Retinal pigment epithelial cell (primary cell): Measurements from ENCODE around the gene PITPNC1.

Experiments
- DNase-seq: peaks from one replicate; pipeline ENCODE4 v3.0.0-alpha.2; 2010; ENCODE audit warnings: low read depth
- H3K4me3 ChIP-seq: 2 replicates; pipeline ENCODE4 v1.5.1; 2011; ENCODE audit warnings: mild to moderate bottlenecking, low read length, control low read depth, moderate library complexity
- TF ChIP-seq, protein P1 (sequence below): conservative IDR thresholded peaks from 2 replicates; pipeline ENCODE4 v1.5.1; 2011; ENCODE audit warnings: low read depth, low read length, control low read depth, inconsistent platforms

The PITPNC1 gene

DNA sequence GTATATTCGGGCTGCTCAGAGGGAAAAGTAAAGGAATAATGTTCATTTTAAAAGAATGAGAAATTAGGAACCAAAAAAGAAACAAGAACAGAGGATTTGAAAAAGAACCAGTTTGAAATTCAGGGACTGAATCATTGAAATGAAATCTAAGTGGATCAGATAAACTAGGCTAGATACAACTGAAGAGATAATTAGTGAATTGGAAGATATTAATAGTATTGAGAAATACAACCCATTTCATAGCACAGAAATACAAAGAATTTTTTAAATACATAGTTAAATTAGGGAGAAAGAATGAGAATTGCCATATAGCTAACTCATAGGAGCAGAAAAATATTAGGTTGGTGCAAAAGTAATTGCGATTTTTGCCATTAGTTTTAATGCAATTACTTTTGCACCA is 223.3 kb downstream of the PITPNC1 start:
- no peak overlapping the region for H3K4me3 ChIP-seq
- TF ChIP-seq, protein P1, sequence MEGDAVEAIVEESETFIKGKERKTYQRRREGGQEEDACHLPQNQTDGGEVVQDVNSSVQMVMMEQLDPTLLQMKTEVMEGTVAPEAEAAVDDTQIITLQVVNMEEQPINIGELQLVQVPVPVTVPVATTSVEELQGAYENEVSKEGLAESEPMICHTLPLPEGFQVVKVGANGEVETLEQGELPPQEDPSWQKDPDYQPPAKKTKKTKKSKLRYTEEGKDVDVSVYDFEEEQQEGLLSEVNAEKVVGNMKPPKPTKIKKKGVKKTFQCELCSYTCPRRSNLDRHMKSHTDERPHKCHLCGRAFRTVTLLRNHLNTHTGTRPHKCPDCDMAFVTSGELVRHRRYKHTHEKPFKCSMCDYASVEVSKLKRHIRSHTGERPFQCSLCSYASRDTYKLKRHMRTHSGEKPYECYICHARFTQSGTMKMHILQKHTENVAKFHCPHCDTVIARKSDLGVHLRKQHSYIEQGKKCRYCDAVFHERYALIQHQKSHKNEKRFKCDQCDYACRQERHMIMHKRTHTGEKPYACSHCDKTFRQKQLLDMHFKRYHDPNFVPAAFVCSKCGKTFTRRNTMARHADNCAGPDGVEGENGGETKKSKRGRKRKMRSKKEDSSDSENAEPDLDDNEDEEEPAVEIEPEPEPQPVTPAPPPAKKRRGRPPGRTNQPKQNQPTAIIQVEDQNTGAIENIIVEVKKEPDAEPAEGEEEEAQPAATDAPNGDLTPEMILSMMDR: no peak
- DNase-seq: no peak

- no peak for DNase-seq
- H3K4me3 ChIP-seq: no peak overlapping the region
- TF ChIP-seq, protein P1: no peak
These were observed 224.8 kb downstream of the PITPNC1 start for GRCh38 chr17:67601897-67602296.

DNA sequence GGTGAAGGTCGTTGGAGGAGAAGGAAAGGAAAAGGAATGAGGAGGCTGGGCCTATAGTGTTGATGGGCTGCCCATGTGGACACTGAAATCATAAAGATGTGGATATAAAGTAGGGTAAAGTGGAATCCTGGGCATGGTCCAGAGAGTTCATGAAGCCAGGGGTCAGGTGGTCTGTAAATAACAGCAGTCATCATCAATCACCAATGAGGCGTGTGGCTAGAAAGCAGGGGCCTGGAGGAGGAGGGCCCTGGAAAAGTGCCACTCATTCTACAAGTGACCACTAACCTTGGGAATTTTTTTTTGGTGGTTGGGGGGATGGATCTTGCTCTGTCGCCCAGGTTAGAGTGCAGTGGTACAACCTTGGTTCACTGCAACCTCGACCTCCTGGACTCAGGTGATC is 225.4 kb downstream of the PITPNC1 start:
- no peak overlapping the region for H3K4me3 ChIP-seq
- no peak for DNase-seq
- TF ChIP-seq, protein P1: no peak

DNA sequence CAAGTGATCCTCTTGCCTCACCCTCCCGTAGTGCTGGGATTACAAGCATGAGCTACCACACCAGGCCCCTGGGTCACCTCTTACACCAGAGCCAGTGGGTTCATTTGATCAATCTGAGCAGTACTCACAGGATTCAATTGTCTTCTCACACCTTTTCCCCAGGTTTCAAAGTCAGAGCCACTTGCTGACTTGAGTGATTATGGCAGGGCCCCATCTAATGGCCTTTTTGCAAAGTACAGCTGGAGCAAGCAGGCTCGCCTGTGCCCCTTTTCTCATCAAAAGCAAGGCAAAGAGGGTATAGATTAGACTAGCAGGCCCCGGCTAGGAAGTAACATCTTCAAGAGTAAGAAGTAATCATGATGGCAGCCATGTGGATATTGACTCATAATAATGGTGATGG is 225.9 kb downstream of the PITPNC1 start:
- TF ChIP-seq, protein P1: peak; percentile 64
- DNase-seq: no peak
- H3K4me3 ChIP-seq: no peak overlapping the region

DNA sequence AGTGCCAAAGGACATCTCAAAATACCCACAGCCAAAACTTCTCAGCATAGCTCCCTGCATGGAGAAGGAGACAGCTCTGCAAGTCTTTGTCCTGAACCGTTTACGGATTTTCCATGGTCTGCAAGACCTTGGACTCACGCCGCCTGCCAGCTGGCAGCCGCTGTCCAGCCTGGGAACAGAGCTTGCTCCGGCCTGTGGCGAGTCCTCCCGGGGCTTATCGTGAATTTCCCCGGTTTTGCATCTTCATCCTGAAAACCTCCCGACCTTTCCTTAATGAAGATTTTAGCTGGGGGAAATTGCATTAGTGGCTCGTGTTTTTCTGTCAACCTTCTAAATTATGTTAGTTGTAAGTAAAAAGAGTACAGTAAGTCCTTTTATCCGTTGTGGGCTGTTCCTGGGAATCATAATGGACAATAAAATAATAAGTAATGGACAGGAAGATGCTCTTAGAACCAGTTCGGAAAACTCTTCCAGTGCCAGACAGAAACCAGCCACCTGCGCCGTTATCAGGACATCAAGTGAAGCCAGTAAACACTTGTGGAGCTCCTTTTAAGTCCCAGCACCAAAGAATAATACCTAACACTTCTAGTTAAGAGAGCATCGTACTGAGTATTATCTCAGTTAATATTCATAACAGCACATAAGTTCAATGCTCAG is 228.3 kb downstream of the PITPNC1 start:
- no peak overlapping the region for H3K4me3 ChIP-seq
- TF ChIP-seq, protein P1: no peak
- no peak for DNase-seq

GRCh38 chr17:67606471-67606870 is 229.4 kb downstream of the PITPNC1 start:
- TF ChIP-seq, protein P1: no peak
- DNase-seq: no peak
- peak overlapping the region; percentile 12 for H3K4me3 ChIP-seq

DNA sequence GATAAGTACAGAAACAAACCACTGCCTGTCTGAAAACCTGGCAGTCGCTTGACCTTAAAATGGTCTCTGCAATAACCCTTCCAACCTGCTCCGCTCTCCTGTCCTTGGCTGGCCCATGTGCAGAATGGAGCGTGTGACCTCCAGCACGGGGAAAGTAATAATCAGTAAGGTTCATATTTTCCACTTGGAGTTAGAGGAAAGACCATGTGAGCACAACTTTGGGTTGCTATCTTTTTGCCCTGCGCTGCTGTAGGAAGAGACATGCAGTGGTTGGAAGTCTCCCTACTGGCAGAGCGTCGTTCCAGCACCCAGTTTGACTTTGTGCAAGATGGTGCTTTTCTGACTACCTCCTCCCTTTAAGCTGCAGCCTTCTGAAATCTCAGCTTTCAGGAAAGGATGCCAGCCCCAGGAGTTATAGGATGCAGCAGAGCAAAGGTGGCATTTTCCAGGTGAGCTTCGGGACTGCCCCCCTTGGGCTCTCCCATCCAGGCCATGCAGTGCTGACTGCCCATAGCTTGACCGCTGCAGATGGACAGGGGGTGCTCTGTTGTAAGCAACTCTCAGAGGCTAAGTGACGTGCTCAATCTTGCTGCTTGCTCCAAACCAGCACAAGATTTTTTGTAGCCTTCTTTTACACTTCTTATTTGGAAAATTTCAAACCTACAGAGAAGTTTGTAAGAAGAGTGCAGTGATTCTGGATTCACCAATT is 230.0 kb downstream of the PITPNC1 start:
- TF ChIP-seq, protein P1: peak; percentile 30
- no peak for DNase-seq
- peak overlapping the region; percentile 12 for H3K4me3 ChIP-seq
